H1 (cell line): Measurements from ENCODE around the gene ACY1. TPM values are rescaled to one million over a fixed set of nuclear protein-coding genes. Genes with fewer than 3 reads are reported as not detected.

Experiments used
- CTCF ChIA-PET: fragments of 300-600 bp; sonication (Branson Sonifier 250); formaldehyde crosslinking; loops from one replicate; lab custom pipeline; 2021; ENCODE audit not compliant: partially characterized antibody; lab: Charles Lee
- POLR2A ChIA-PET: fragments of 300-600 bp; sonication (Branson Sonifier 250); formaldehyde crosslinking; loops from one replicate; lab custom pipeline; 2021; ENCODE audit warnings: inconsistent platforms; ENCODE audit not compliant: partially characterized antibody; lab: Charles Lee
- DNase-seq, 2 experiments: peaks; one replicate each; pipeline versions ENCODE4 v3.0.0 to v3.0.0-alpha.2; 2010 to 2022; ENCODE audit warnings: low spot score in 2 of 2, low read depth in 1 of 2, mixed read lengths in 1 of 2
- FAIRE-seq: peaks from 2 replicates; lab custom pipeline; 2011; peaks lifted over from hg19 to GRCh38; lab: Jason Lieb, UNC
- H2AFZ ChIP-seq: 2 replicates; pipeline ENCODE4 v1.8.1; 2012; ENCODE audit warnings: low read length, inconsistent platforms
- H2AK5ac ChIP-seq: 2 replicates; pipeline ENCODE4 v1.6.1; 2013; ENCODE audit warnings: low read depth, low read length
- H2BK120ac ChIP-seq: replicated peaks from 2 replicates; pipeline ENCODE3; 2013; ENCODE audit warnings: low read depth, low read length, inconsistent platforms
- H2BK12ac ChIP-seq: 2 replicates; pipeline ENCODE4 v1.6.1; 2013; ENCODE audit warnings: low read depth, low read length
- H2BK15ac ChIP-seq: 2 replicates; pipeline ENCODE4 v1.6.1; 2013; ENCODE audit warnings: low read length
- H2BK20ac ChIP-seq: 2 replicates; pipeline ENCODE4 v1.6.1; 2013; ENCODE audit warnings: low read length
- H2BK5ac ChIP-seq: 2 replicates; pipeline ENCODE4 v1.6.1; 2013; ENCODE audit warnings: low read depth, low read length
- H3K14ac ChIP-seq: 2 replicates; pipeline ENCODE4 v1.6.1; 2013; ENCODE audit warnings: inconsistent platforms; ENCODE audit not compliant: insufficient read length
- H3K18ac ChIP-seq: 2 replicates; pipeline ENCODE4 v1.6.1; 2013; ENCODE audit warnings: low read length; ENCODE audit errors: extremely low read depth
- H3K23ac ChIP-seq: 2 replicates; pipeline ENCODE4 v1.6.1; 2013; ENCODE audit warnings: inconsistent platforms; ENCODE audit not compliant: insufficient read length
- H3K23me2 ChIP-seq: 2 replicates; pipeline ENCODE4 v1.6.1; 2013; ENCODE audit warnings: low read depth, low read length
- H3K27ac ChIP-seq: 2 replicates; pipeline ENCODE4 v1.6.1; 2011; ENCODE audit warnings: low read depth, low read length, inconsistent platforms
- H3K27me3 ChIP-seq, 4 experiments: replicated peaks in 1 of 4; 1 replicate in 1 of 4; 2 replicates in 3 of 4; pipeline versions ENCODE4 v1.6.1 to v1.8.1; 2011 to 2013; ENCODE audit warnings: low read length in 3 of 4, mild to moderate bottlenecking in 3 of 4, inconsistent platforms in 2 of 4, mixed read lengths in 2 of 4, moderate library complexity in 1 of 4; ENCODE audit not compliant: control insufficient read depth in 3 of 4, insufficient read depth in 3 of 4; ENCODE audit errors: extremely low read depth in 1 of 4
- H3K36me3 ChIP-seq, 4 experiments: 2 replicates each; pipeline versions ENCODE4 v1.6.1 to v1.8.1; 2011 to 2013; ENCODE audit warnings: mild to moderate bottlenecking in 4 of 4, low read length in 3 of 4, moderate library complexity in 2 of 4, control low read depth in 1 of 4, inconsistent platforms in 1 of 4; ENCODE audit not compliant: insufficient read depth in 4 of 4, control insufficient read depth in 2 of 4
- H3K4ac ChIP-seq: replicated peaks from 2 replicates; pipeline ENCODE3; 2013; ENCODE audit warnings: low read length, low read depth, mixed read lengths, inconsistent platforms; ENCODE audit not compliant: insufficient read length
- H3K4me1 ChIP-seq, 4 experiments: replicated peaks in 1 of 4; 1 replicate in 1 of 4; 2 replicates in 3 of 4; pipeline versions ENCODE4 v1.6.1 to v1.8.1; 2011 to 2013; ENCODE audit warnings: low read length in 3 of 4, inconsistent platforms in 2 of 4, mixed read lengths in 1 of 4; ENCODE audit not compliant: insufficient read depth in 4 of 4, control insufficient read depth in 3 of 4
- H3K4me2 ChIP-seq, 2 experiments: 2 replicates each; pipeline versions ENCODE4 v1.6.1 to v1.8.1; 2011 to 2013; ENCODE audit warnings: low read depth in 2 of 2, low read length in 2 of 2, control low read depth in 1 of 2, inconsistent platforms in 1 of 2, mild to moderate bottlenecking in 1 of 2; ENCODE audit not compliant: insufficient read depth in 1 of 2
- H3K4me3 ChIP-seq, 4 experiments: fragments of 200-600, 300-600 bp in 1 of 4; sonication (generic), shearing (Covaris generic), sonication (Bioruptor Twin) in 1 of 4; 2 replicates each; pipeline versions ENCODE4 v1.5.1 to v1.8.1; 2011 to 2016; ENCODE audit warnings: low read length in 4 of 4, low read depth in 3 of 4, control low read depth in 2 of 4, inconsistent platforms in 2 of 4, mild to moderate bottlenecking in 2 of 4, mixed read lengths in 1 of 4, moderate library complexity in 1 of 4; ENCODE audit not compliant: insufficient read depth in 2 of 4; ENCODE audit errors: extremely low read depth in 1 of 4
- H3K56ac ChIP-seq: replicated peaks from 2 replicates; pipeline ENCODE3; 2013; ENCODE audit warnings: low read depth, mild to moderate bottlenecking, mixed read lengths, low read length, inconsistent platforms; ENCODE audit not compliant: insufficient read length
- H3K79me1 ChIP-seq: 2 replicates; pipeline ENCODE4 v1.6.1; 2013; ENCODE audit warnings: low read depth, low read length, control low read depth
- H3K79me2 ChIP-seq, 2 experiments: 2 replicates each; pipeline versions ENCODE4 v1.6.1 to v1.8.1; 2012 to 2013; ENCODE audit warnings: low read length in 2 of 2, mild to moderate bottlenecking in 2 of 2, inconsistent platforms in 1 of 2; ENCODE audit not compliant: insufficient read depth in 2 of 2, control insufficient read depth in 1 of 2
- H3K9ac ChIP-seq, 4 experiments: replicated peaks in 1 of 4; 1 replicate in 1 of 4; 2 replicates in 3 of 4; pipeline versions ENCODE4 v1.6.1 to v1.8.1; 2011 to 2013; ENCODE audit warnings: low read depth in 3 of 4, low read length in 3 of 4, control low read depth in 2 of 4, mild to moderate bottlenecking in 2 of 4, moderate library complexity in 2 of 4, inconsistent platforms in 1 of 4; ENCODE audit errors: extremely low read depth in 1 of 4
- H3K9me3 ChIP-seq, 2 experiments: 2 replicates each; pipeline versions ENCODE4 v1.6.1 to v1.8.1; 2012 to 2013; ENCODE audit warnings: mild to moderate bottlenecking in 2 of 2, moderate library complexity in 2 of 2, control low read depth in 1 of 2, inconsistent platforms in 1 of 2, low read depth in 1 of 2, low read length in 1 of 2, mixed read lengths in 1 of 2; ENCODE audit not compliant: insufficient read depth in 2 of 2
- H4K20me1 ChIP-seq, 2 experiments: replicated peaks in 1 of 2; 2 replicates each; pipeline versions ENCODE3 to v1.8.1; 2011 to 2013; ENCODE audit warnings: inconsistent platforms in 2 of 2, low read length in 2 of 2, mild to moderate bottlenecking in 1 of 2; ENCODE audit not compliant: insufficient read depth in 2 of 2, control insufficient read depth in 1 of 2
- H4K5ac ChIP-seq: 2 replicates; pipeline ENCODE4 v1.6.1; 2013; ENCODE audit warnings: low read length, low read depth, mixed read lengths, inconsistent platforms; ENCODE audit not compliant: insufficient read length
- H4K8ac ChIP-seq: 2 replicates; pipeline ENCODE4 v1.8.0; 2013; ENCODE audit warnings: mild to moderate bottlenecking, moderate library complexity, low read length, inconsistent platforms; ENCODE audit not compliant: insufficient read depth; ENCODE audit errors: extremely low read depth
- H4K91ac ChIP-seq: replicated peaks from 2 replicates; pipeline ENCODE3; 2013; ENCODE audit warnings: low read length, mixed read lengths, inconsistent platforms; ENCODE audit not compliant: insufficient read length
- ASH2L ChIP-seq: fragments of 200-600, 300-600 bp; sonication (generic); IDR thresholded peaks from one replicate; pipeline ENCODE4 v1.7.1; 2017; ENCODE audit warnings: low read length
- EGR1 ChIP-seq: IDR thresholded peaks from 2 replicates; pipeline ENCODE4 v1.6.1; 2011; ENCODE audit warnings: low read depth, low read length, borderline replicate concordance
- PHF8 ChIP-seq: fragments of 200-600 bp; sonication (generic); conservative IDR thresholded peaks from 2 replicates; pipeline ENCODE4 v1.7.1; 2012; ENCODE audit warnings: low read depth, mild to moderate bottlenecking, inconsistent platforms, low read length, moderate library complexity
- POU5F1 ChIP-seq: IDR thresholded peaks from 2 replicates; pipeline ENCODE4 v1.6.1; 2011; ENCODE audit warnings: low read depth, mild to moderate bottlenecking, low read length, moderate library complexity
- RAD21 ChIP-seq, 2 experiments: IDR thresholded peaks in 1 of 2; conservative IDR thresholded peaks in 1 of 2; 2 replicates each; pipeline ENCODE4 v1.6.1; 2011; ENCODE audit warnings: low read depth in 2 of 2, low read length in 2 of 2, improper control_type of control experiment in 1 of 2, inconsistent platforms in 1 of 2, mild to moderate bottlenecking in 1 of 2, moderate library complexity in 1 of 2
- WGBS, 2 experiments: shearing (Covaris generic) in 1 of 2; methylation state at CpG; one replicate each; pipeline versions ENCODE4 v1.1.6 to v1.1.7; 2013 to 2015; ENCODE audit warnings: low lambda C conversion rate in 2 of 2, mixed read lengths in 2 of 2, inconsistent platforms in 1 of 2, low coverage in 1 of 2, missing lambda C conversion rate in 1 of 2; ENCODE audit not compliant: insufficient replicate concordance in 2 of 2, insufficient coverage in 1 of 2, insufficient read length in 1 of 2; ENCODE audit errors: extremely low coverage in 1 of 2, missing lambda C conversion rate in 1 of 2; 5-methylcytosine and 5-hydroxymethylcytosine counted together
- polyA plus RNA-seq, 7 experiments: library from polyadenylated mRNA; depleted of rRNA in 3 of 7; stranded (reverse) in 5 of 7; unstranded in 2 of 7; fragments of >200 nt in 5 of 7; fragments of 200-250 nt in 2 of 7; gene quantifications; 1 replicate in 5 of 7; 2 replicates in 1 of 7; 4 replicates in 1 of 7; pipeline versions ENCODE4 v1.2.1 to v1.2.3, GENCODE V29; 2011 to 2013; ENCODE audit warnings: missing spikeins in 2 of 7, mixed read lengths in 2 of 7
- total RNA-seq: library from RNA; stranded (reverse); fragmentation: NEBNext Ultra II Directional; extraction: Animal tissue kit (Norgen Biotek cat#: 25700); gene quantifications from 2 replicates; pipeline ENCODE4 v1.2.1, GENCODE V29; 2021
- TF ChIP-seq, protein P1 (sequence below), 3 experiments: IDR thresholded peaks; 1 replicate in 2 of 3; 2 replicates in 1 of 3; pipeline versions ENCODE4 v1.5.1 to v1.6.1; 2011; ENCODE audit warnings: low read length in 3 of 3, mild to moderate bottlenecking in 3 of 3, inconsistent platforms in 2 of 3, low read depth in 1 of 3, moderate library complexity in 1 of 3; ENCODE audit not compliant: insufficient read depth in 1 of 3; ENCODE audit errors: control extremely low read depth in 1 of 3
- TF ChIP-seq, protein P2 (sequence below): IDR thresholded peaks from 2 replicates; pipeline ENCODE4 v1.6.1; 2011; ENCODE audit warnings: low read length, improper control_type of control experiment

The ACY1 gene
- total and polyA plus RNA-seq, 2 of the 8 experiments (the other 6 are each of a cell fraction or from before 2014, with no cell fraction given): 48.3 to 113 TPM

DNA sequence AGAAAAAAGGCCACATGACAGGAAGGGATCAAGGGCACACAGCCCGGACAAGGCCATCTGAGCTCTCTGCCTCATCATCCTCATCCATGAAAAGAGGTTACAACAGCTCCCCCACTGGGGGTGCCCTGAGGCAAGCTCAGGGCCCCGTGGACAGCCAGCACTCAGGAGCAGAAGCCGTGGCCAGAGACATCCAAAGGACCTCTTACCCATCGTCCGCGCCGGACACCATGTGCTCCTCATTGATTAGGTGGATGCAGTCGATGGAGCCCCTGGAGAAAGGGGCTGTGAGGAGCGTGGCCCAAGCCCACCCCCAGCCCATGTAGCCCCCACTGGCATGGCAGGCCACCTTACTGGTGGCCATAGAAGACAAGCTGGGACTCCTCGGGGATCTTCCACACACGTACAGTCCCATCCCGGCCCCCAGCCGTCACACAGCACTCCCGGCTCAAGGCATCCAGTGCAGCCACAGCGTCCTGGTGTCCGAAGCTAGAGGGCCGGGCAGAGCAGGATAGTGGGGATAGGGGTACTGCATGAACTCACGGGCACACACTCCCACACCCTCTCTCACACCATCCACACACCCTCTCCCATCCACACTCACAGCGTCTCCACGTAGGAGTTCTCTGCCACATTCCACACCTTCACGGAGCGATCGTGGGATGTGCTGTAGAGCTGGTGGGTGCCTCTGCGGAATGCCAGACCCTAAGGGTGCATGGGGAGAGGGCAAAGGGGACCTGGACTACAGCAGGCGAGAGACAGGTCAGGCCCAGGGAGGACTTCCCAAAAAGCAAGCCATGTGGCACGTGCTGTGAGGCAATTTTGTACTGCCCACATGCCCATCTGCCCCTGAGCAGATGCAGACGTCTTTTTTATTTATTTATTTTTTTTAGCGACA is 48.1 kb upstream of the ACY1 start:
- Histone ChIP-seq H4K5ac (no peak overlapping the region), H4K91ac (no peak overlapping the region), H3K4ac (no peak overlapping the region), H3K4me1 (peaks cover 0 to under 1% (median 0%) of the 10 kb centered on the region in 4 experiments; a peak in 1 of 7 replicates), H3K79me2 (peaks cover 0 to 19% of the 10 kb centered on the region in 2 experiments; a peak in 3 of 4 replicates), H4K8ac (no peak overlapping the region), H3K4me3 (no peak overlapping the region), H3K79me1 (peaks cover 7% of the 10 kb centered on the region), H3K9ac (no peak overlapping the region), H3K27me3 (no peaks in the 10 kb centered on the region), H4K20me1 (peaks cover under 1 to 30% of the 10 kb centered on the region in 2 experiments), H3K4me2 (no peak overlapping the region), H2AFZ (no peak overlapping the region), H2BK20ac (no peak overlapping the region), H3K14ac (no peak overlapping the region), H2BK120ac (no peak overlapping the region), H2BK12ac (no peak overlapping the region), H3K9me3 (no peaks in the 10 kb centered on the region), H3K23ac (no peak overlapping the region), H3K23me2 (no peaks in the 10 kb centered on the region), H2AK5ac (no peak overlapping the region), H3K27ac (no peak overlapping the region), H3K18ac (no peak overlapping the region), H3K36me3 (peaks cover 26 to 47% (median 43%) of the 10 kb centered on the region in 4 experiments), H2BK5ac (no peak overlapping the region), H3K56ac (no peak overlapping the region), H2BK15ac (no peak overlapping the region)
- FAIRE-seq (no peak), DNase-seq (no peak)
- WGBS, 2 experiments: 93% methylated on average over 28 of the region's 28 CpGs; no CpG with 5 or more reads in 1 of the 2 experiments
- CTCF ChIA-PET: interaction anchor here (0.6 to 1.8 kb wide), 4 partner anchors 10 to 245 kb away, joined by 4 to 7 read pairs (median 6); no protein-coding TSS in a partner anchor
- POLR2A ChIA-PET: interaction anchor here (0.5 to 1.6 kb wide), 6 partner anchors 28 to 1342 kb away, joined by 3 to 6 read pairs (median 3); no protein-coding TSS in a partner anchor
- TF ChIP-seq, protein P1, sequence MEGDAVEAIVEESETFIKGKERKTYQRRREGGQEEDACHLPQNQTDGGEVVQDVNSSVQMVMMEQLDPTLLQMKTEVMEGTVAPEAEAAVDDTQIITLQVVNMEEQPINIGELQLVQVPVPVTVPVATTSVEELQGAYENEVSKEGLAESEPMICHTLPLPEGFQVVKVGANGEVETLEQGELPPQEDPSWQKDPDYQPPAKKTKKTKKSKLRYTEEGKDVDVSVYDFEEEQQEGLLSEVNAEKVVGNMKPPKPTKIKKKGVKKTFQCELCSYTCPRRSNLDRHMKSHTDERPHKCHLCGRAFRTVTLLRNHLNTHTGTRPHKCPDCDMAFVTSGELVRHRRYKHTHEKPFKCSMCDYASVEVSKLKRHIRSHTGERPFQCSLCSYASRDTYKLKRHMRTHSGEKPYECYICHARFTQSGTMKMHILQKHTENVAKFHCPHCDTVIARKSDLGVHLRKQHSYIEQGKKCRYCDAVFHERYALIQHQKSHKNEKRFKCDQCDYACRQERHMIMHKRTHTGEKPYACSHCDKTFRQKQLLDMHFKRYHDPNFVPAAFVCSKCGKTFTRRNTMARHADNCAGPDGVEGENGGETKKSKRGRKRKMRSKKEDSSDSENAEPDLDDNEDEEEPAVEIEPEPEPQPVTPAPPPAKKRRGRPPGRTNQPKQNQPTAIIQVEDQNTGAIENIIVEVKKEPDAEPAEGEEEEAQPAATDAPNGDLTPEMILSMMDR (IDR thresholded peaks at IDR 0.05; ENCODE audit: control extremely low read depth in 1 of 3, insufficient read depth in 1 of 3, low read depth in 1 of 3, low read length in 3 of 3): no peak
- no peak for TF ChIP-seq RAD21 (IDR thresholded peaks at IDR 0.05 in 1 of 2, conservative IDR thresholded peaks at IDR 0.05 in 1 of 2; ENCODE audit: low read depth in 2 of 2, low read length in 2 of 2)
- TF ChIP-seq, protein P2, sequence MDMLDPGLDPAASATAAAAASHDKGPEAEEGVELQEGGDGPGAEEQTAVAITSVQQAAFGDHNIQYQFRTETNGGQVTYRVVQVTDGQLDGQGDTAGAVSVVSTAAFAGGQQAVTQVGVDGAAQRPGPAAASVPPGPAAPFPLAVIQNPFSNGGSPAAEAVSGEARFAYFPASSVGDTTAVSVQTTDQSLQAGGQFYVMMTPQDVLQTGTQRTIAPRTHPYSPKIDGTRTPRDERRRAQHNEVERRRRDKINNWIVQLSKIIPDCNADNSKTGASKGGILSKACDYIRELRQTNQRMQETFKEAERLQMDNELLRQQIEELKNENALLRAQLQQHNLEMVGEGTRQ: no peak
- TF ChIP-seq ASH2L: no peak
- TF ChIP-seq POU5F1: no peak
- no peak for TF ChIP-seq PHF8
- no peak for TF ChIP-seq EGR1
